ENCODE data around the gene CRAMP1.

Gene CRAMP1

GRCh38 chr16:1657841-1658240, 45.7 kb downstream of the CRAMP1 start:
- Histone ChIP-seq H3K27ac (ENCODE audit: low read length) (no peak overlapping the region), H3K9ac (ENCODE audit: low read length) (no peak overlapping the region), H3K36me3 (replicated peaks; ENCODE audit: insufficient read depth, low read length) (0 out of 2 replicates have a peak, but pooled peaks cover 4% of the 10 kb centered on the region), H3K9me3 (replicated peaks; ENCODE audit: insufficient read depth, low read length) (no peaks in the 10 kb centered on the region), H3K27me3 (replicated peaks; ENCODE audit: insufficient read depth, low read length) (no peaks in the 10 kb centered on the region), H3K4me3 (ENCODE audit: low read length) (no peak overlapping the region), H3F3A (ENCODE audit: insufficient read depth, low read length) (no peaks in the 10 kb centered on the region), H3K9me2 (replicated peaks; ENCODE audit: insufficient read depth, low read length) (no peaks in the 10 kb centered on the region), H3K4me1 (ENCODE audit: low read length) (no peaks in the 10 kb centered on the region), H3K79me2 (ENCODE audit: low read length) (no peaks in the 10 kb centered on the region), H2AFZ (ENCODE audit: low read length) (no peak overlapping the region), H3K4me2 (ENCODE audit: low read depth, low read length) (no peak overlapping the region), H4K20me1 (ENCODE audit: insufficient read depth, low read length) (no peaks in the 10 kb centered on the region)
- TF ChIP-seq CTCF (IDR thresholded peaks at IDR 0.05; ENCODE audit: low read length): no peak
- no peak for TF ChIP-seq EZH2phosphoT487 (IDR thresholded peaks at IDR 0.05; ENCODE audit: low read length)
- no peak for TF ChIP-seq EZH2 (optimal IDR thresholded peaks at IDR 0.05; ENCODE audit: low read depth, low read length)
- no peak for DNase-seq

GRCh38 chr16:1659031-1659430, 46.9 kb downstream of the CRAMP1 start:
- Histone ChIP-seq H3K4me3 (ENCODE audit: low read length) (no peak overlapping the region), H3K4me1 (ENCODE audit: low read length) (no peaks in the 10 kb centered on the region), H3K36me3 (replicated peaks; ENCODE audit: insufficient read depth, low read length) (0 out of 2 replicates have a peak, but pooled peaks cover 4% of the 10 kb centered on the region), H3K27ac (ENCODE audit: low read length) (no peak overlapping the region), H2AFZ (ENCODE audit: low read length) (no peak overlapping the region), H3K27me3 (replicated peaks; ENCODE audit: insufficient read depth, low read length) (no peaks in the 10 kb centered on the region), H3K9me3 (replicated peaks; ENCODE audit: insufficient read depth, low read length) (no peaks in the 10 kb centered on the region), H3K9me2 (replicated peaks; ENCODE audit: insufficient read depth, low read length) (no peaks in the 10 kb centered on the region), H3K9ac (ENCODE audit: low read length) (no peak overlapping the region), H3K4me2 (ENCODE audit: low read depth, low read length) (no peak overlapping the region), H3F3A (ENCODE audit: insufficient read depth, low read length) (no peaks in the 10 kb centered on the region), H3K79me2 (ENCODE audit: low read length) (no peaks in the 10 kb centered on the region), H4K20me1 (ENCODE audit: insufficient read depth, low read length) (no peaks in the 10 kb centered on the region)
- DNase-seq: no peak
- TF ChIP-seq EZH2 (optimal IDR thresholded peaks at IDR 0.05; ENCODE audit: low read depth, low read length): no peak
- no peak for TF ChIP-seq CTCF (IDR thresholded peaks at IDR 0.05; ENCODE audit: low read length)
- no peak for TF ChIP-seq EZH2phosphoT487 (IDR thresholded peaks at IDR 0.05; ENCODE audit: low read length)

- H3K36me3 ChIP-seq (replicated peaks; ENCODE audit: insufficient read depth, low read length): no peaks in the 10 kb centered on the region
- H2AFZ ChIP-seq (ENCODE audit: low read length): no peak overlapping the region
- no peaks in the 10 kb centered on the region for H3K27me3 ChIP-seq (replicated peaks; ENCODE audit: insufficient read depth, low read length)
- no peak for TF ChIP-seq EZH2 (optimal IDR thresholded peaks at IDR 0.05; ENCODE audit: low read depth, low read length)
- no peak for TF ChIP-seq EZH2phosphoT487 (IDR thresholded peaks at IDR 0.05; ENCODE audit: low read length)
- no peak for TF ChIP-seq CTCF (IDR thresholded peaks at IDR 0.05; ENCODE audit: low read length)
- H3K27ac ChIP-seq (ENCODE audit: low read length): no peak overlapping the region
- DNase-seq: no peak
- H3K79me2 ChIP-seq (ENCODE audit: low read length): no peaks in the 10 kb centered on the region
- no peak overlapping the region for H3K4me2 ChIP-seq (ENCODE audit: low read depth, low read length)
- no peak overlapping the region for H3K9ac ChIP-seq (ENCODE audit: low read length)
- H3K4me1 ChIP-seq (ENCODE audit: low read length): no peaks in the 10 kb centered on the region
- H3F3A ChIP-seq (ENCODE audit: insufficient read depth, low read length): no peaks in the 10 kb centered on the region
- H4K20me1 ChIP-seq (ENCODE audit: insufficient read depth, low read length): no peaks in the 10 kb centered on the region
- H3K9me3 ChIP-seq (replicated peaks; ENCODE audit: insufficient read depth, low read length): no peaks in the 10 kb centered on the region
- H3K4me3 ChIP-seq (ENCODE audit: low read length): no peak overlapping the region
- no peaks in the 10 kb centered on the region for H3K9me2 ChIP-seq (replicated peaks; ENCODE audit: insufficient read depth, low read length)
Observed at GRCh38 chr16:1661826-1662225, 49.7 kb downstream of the CRAMP1 start.
